GM06990 (cell line): ENCODE measurements around the gene PRRT3.

Source experiments
- DNase-seq: peaks from one replicate; pipeline ENCODE4 v3.0.0-alpha.2; 2011; ENCODE audit not compliant: insufficient read length; ENCODE audit errors: extremely low read depth
- H3K27me3 ChIP-seq: replicated peaks from 2 replicates; pipeline ENCODE4 v1.6.0; 2011; ENCODE audit warnings: low read length; ENCODE audit not compliant: control insufficient read depth, insufficient read depth
- H3K36me3 ChIP-seq: 2 replicates; pipeline ENCODE4 v1.5.1; 2011; ENCODE audit warnings: low read length; ENCODE audit not compliant: control insufficient read depth, insufficient read depth
- H3K4me3 ChIP-seq: replicated peaks from 2 replicates; pipeline ENCODE4 v1.5.1; 2011; ENCODE audit warnings: low read depth, mild to moderate bottlenecking, control low read depth, low read length
- CTCF ChIP-seq: IDR thresholded peaks from 2 replicates; pipeline ENCODE4 v1.5.1; 2011; ENCODE audit warnings: low read length, control low read depth, mild to moderate bottlenecking, inconsistent platforms; ENCODE audit not compliant: insufficient read depth, poor library complexity, severe bottlenecking

The PRRT3 gene

DNA sequence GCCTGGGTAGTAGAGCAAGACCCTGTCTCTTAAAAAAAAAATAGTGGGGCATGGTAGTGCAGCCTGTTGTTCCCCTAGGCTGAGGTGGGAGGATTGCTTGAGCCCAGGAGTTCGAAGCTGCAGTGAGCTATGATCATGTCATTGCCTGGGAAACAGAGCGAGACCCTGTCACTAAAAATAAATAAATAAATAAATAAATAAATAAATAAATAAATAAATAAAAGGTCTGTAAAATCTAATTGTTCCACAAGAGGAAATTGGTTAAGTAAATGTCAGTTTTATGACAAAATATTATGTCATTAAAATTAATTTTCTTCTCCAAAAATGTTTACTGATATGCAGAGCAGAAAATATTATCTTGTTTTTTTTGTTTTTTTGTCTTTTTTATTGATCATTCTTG, 13.2 kb downstream of the PRRT3 start:
- no peak overlapping the region for H3K4me3 ChIP-seq
- TF ChIP-seq CTCF: no peak
- no peaks in the 10 kb centered on the region for H3K27me3 ChIP-seq
- peaks cover 25% of the 10 kb centered on the region for H3K36me3 ChIP-seq
- no peak for DNase-seq

DNA sequence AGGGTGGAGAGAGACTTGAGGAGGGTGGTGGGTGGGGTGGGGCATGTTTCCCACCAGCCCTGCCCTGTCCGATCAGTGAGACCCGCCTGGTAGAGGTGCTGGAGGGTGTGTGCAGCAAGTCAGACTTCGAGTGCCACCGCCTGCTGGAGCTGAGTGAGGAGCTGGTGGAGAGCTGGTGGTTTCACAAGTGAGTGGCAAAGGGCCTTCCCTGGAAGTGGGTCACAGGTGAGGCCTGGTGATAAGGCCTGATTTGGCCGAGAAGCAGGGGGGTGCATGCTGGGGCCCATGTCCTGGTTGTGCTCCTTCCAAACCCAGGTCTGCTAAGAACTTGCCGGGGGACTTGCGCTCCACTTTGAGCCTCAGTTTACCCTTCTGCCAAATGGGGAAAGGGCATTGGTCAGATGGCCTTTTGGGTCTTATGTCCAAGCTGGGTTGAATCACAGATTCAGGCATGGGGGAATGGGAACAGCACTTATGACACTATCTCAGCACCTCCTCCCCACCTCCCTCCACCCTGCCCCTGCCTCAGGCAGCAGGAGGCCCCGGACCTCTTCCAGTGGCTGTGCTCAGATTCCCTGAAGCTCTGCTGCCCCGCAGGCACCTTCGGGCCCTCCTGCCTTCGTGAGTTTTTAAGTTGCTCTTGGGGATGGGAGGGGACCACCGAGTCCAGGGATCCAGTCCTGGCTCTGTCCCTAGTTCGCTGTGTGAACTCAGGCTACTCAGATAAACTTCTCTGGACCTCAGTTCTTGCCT, 14.5 kb downstream of the PRRT3 start:
- no peak overlapping the region for H3K4me3 ChIP-seq
- no peaks in the 10 kb centered on the region for H3K27me3 ChIP-seq
- TF ChIP-seq CTCF: no peak
- no peak for DNase-seq
- H3K36me3 ChIP-seq: peaks cover 15% of the 10 kb centered on the region

GRCh38 chr3:9935966-9936510, 16.2 kb downstream of the PRRT3 start:
- DNase-seq: no peak
- H3K36me3 ChIP-seq: peaks cover 12% of the 10 kb centered on the region
- no peak for TF ChIP-seq CTCF
- no peak overlapping the region for H3K4me3 ChIP-seq
- no peaks in the 10 kb centered on the region for H3K27me3 ChIP-seq

DNA sequence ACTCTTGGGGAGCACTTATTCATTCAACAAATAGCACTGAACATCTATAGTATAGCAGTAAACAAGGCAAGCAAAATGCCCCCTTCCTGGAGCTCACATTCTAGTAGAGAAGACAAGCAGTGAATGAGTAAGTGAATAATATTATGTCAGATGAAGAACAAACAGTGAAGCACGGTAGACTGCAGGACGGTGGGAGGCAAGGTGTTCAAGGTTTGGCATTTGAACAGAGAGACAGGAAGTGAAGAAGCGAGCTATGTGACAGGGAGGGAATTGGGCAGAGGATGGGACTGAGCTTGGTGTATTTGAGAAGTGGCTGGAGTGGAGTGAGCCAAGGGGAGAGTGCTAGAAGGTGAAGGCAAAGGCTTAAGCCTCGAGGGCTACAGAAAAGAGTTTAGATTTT, 17.2 kb downstream of the PRRT3 start:
- no peak for TF ChIP-seq CTCF
- Histone ChIP-seq H3K36me3 (peaks cover 9% of the 10 kb centered on the region), H3K4me3 (peak overlapping the region; percentile 78), H3K27me3 (no peaks in the 10 kb centered on the region)
- DNase-seq: no peak

DNA sequence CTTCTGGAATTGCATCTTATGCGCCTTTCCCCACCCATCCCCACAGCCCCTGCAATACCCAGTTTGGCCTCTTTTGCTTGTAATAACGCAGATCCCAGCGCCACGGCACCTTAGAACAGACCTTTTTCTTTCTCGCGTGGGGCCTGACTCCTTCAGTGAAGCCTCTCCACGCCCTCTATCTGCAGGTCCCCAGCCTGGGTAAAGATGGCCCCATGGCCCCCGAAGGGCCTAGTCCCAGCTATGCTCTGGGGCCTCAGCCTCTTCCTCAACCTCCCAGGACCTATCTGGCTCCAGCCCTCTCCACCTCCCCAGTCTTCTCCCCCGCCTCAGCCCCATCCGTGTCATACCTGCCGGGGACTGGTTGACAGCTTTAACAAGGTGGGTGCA, 18.0 kb downstream of the PRRT3 start:
- peak; percentile 12 for TF ChIP-seq CTCF
- H3K27me3 ChIP-seq: no peaks in the 10 kb centered on the region; the same call in 1 of the 2 replicates
- no peak for DNase-seq

More for the DNA sequence above, 18.0 kb downstream of the PRRT3 start:
- Histone ChIP-seq H3K36me3 (peaks cover 9% of the 10 kb centered on the region), H3K4me3 (peak overlapping the region; percentile 78)
